OCI-LY7 (cell line): ENCODE data around the gene SMIM8. TPM values are rescaled to one million over a fixed set of nuclear protein-coding genes. Genes with fewer than 3 reads are reported as not detected.

Source experiments
- BruUV-seq: library from RNA; stranded (reverse); fragments of 400-500 nt; replicated peaks from 2 replicates; lab custom pipeline; 2021; lab: Mats Ljungman, UMichigan
- CTCF ChIA-PET: fragments of 300-600 bp; sonication (Branson Sonifier 250); formaldehyde crosslinking; loops from one replicate; lab custom pipeline; 2022; ENCODE audit warnings: antibody characterized with exemption; ENCODE audit not compliant: unreplicated experiment; lab: Charles Lee
- POLR2A ChIA-PET: fragments of 300-600 bp; sonication (Branson Sonifier 250); formaldehyde crosslinking; loops from one replicate; lab custom pipeline; 2022; ENCODE audit warnings: antibody characterized with exemption; lab: Charles Lee
- DNase-seq: peaks from one replicate; pipeline ENCODE4 v3.0.0-alpha.2; 2015; ENCODE audit warnings: low spot score
- H2AFZ ChIP-seq: fragments of 200-600 bp; sonication (generic), shearing (Covaris generic); 2 replicates; pipeline ENCODE4 v1.6.1; 2014; ENCODE audit warnings: mild to moderate bottlenecking, antibody characterized with exemption, low read length, moderate library complexity
- H3K27ac ChIP-seq: fragments of 200-600 bp; sonication (generic); 2 replicates; pipeline ENCODE4 v1.5.1; 2014; ENCODE audit warnings: mixed run types, low read depth, mild to moderate bottlenecking, moderate library complexity, low read length, inconsistent platforms; ENCODE audit not compliant: poor library complexity, severe bottlenecking
- H3K36me3 ChIP-seq: fragments of 200-600 bp; sonication (generic); 2 replicates; pipeline ENCODE4 v1.6.1; 2014; ENCODE audit warnings: mild to moderate bottlenecking, antibody characterized with exemption, low read length, moderate library complexity, mixed read lengths; ENCODE audit not compliant: insufficient read depth
- H3K4me1 ChIP-seq: fragments of 200-600 bp; sonication (generic); 2 replicates; pipeline ENCODE4 v1.5.1; 2014; ENCODE audit warnings: mild to moderate bottlenecking, low read length; ENCODE audit not compliant: insufficient read depth, poor library complexity, severe bottlenecking
- H3K4me2 ChIP-seq: fragments of 200-600 bp; sonication (generic); 2 replicates; pipeline ENCODE4 v1.6.1; 2014; ENCODE audit warnings: mild to moderate bottlenecking, low read length
- H3K4me3 ChIP-seq: fragments of 200-600 bp; sonication (generic); 2 replicates; pipeline ENCODE4 v1.5.1; 2014; ENCODE audit warnings: mild to moderate bottlenecking, low read depth, low read length; ENCODE audit not compliant: poor library complexity, severe bottlenecking
- H3K79me2 ChIP-seq: fragments of 200-600 bp; sonication (generic); 2 replicates; pipeline ENCODE4 v1.6.1; 2016; ENCODE audit warnings: low read depth, mild to moderate bottlenecking, low read length, moderate library complexity, mixed read lengths; ENCODE audit not compliant: insufficient read depth
- H3K9me2 ChIP-seq: fragments of 200-600 bp; sonication (generic); 2 replicates; pipeline ENCODE4 v1.6.1; 2016; ENCODE audit warnings: mild to moderate bottlenecking, low read length, mixed read lengths; ENCODE audit not compliant: insufficient read depth
- H3K9me3 ChIP-seq: fragments of 200-600 bp; sonication (generic); 2 replicates; pipeline ENCODE4 v1.6.1; 2014; ENCODE audit warnings: mild to moderate bottlenecking, mixed run types, low read length, mixed read lengths
- H4K20me1 ChIP-seq: fragments of 200-600 bp; sonication (generic); 2 replicates; pipeline ENCODE4 v1.6.1; 2014; ENCODE audit warnings: mild to moderate bottlenecking, antibody characterized with exemption, low read length, moderate library complexity, mixed read lengths; ENCODE audit not compliant: insufficient read depth
- CTCF ChIP-seq: fragments of 200-600 bp; sonication (generic); conservative IDR thresholded peaks from 2 replicates; pipeline ENCODE4 v1.5.1; 2014; ENCODE audit warnings: mild to moderate bottlenecking, antibody characterized with exemption, low read length, moderate library complexity, mixed read lengths
- EZH2phosphoT487 ChIP-seq: fragments of 200-600 bp; sonication (generic); IDR thresholded peaks from 2 replicates; pipeline ENCODE4 v1.6.1; 2018; ENCODE audit warnings: low read depth, borderline replicate concordance, mild to moderate bottlenecking, mixed run types, antibody characterized with exemption, low read length, moderate library complexity, mixed read lengths
- intact Hi-C: fragments of 100-400 bp; cut with micrococcal nuclease; formaldehyde crosslinking; loops from one replicate; pipeline ENCODE4 v1.10.0; 2022; ENCODE audit not compliant: unreplicated experiment
- total RNA-seq, 2 experiments: library from RNA; depleted of rRNA in 1 of 2; stranded (reverse); fragments of >200 nt in 1 of 2; shearing (Covaris generic) in 1 of 2; gene quantifications; 2 replicates each; pipeline ENCODE4 v1.2.3, GENCODE V29; 2014 to 2022

The SMIM8 gene
- total RNA-seq, 2 experiments from 2014 or later = 6.6 to 12.5 TPM

- H2AFZ ChIP-seq = no peak overlapping the region
- POLR2A ChIA-PET = no interaction called here
- peaks cover 11% of the 10 kb centered on the region; the same call in 1 of the 2 replicates for H3K79me2 ChIP-seq
- CTCF ChIA-PET = no interaction called here
- TF ChIP-seq EZH2phosphoT487 (no peak), CTCF (no peak)
- no peaks in the 10 kb centered on the region for H3K9me3 ChIP-seq
- H4K20me1 ChIP-seq = no peaks in the 10 kb centered on the region
- H3K4me3 ChIP-seq = no peak overlapping the region
- H3K4me2 ChIP-seq = peak overlapping the region; percentile 17; the same call in 1 of the 2 replicates
- no peaks in the 10 kb centered on the region for H3K9me2 ChIP-seq
- no peaks in the 10 kb centered on the region; the same call in 1 of the 2 replicates for H3K36me3 ChIP-seq
- intact Hi-C loops = no loop called here
- DNase-seq = peak; percentile 10
- H3K27ac ChIP-seq = no peak overlapping the region
- no TSS peak for BruUV-seq
- H3K4me1 ChIP-seq = peaks cover 36% of the 10 kb centered on the region
These were observed 10.6 kb downstream of the SMIM8 start for GRCh38 chr6:87333033-87333432.

GRCh38 chr6:87333591-87334181, 11.3 kb downstream of the SMIM8 start:
- ChIA-PET CTCF (no interaction called here), POLR2A (no interaction called here)
- peak overlapping the region; percentile 17; the same call in 1 of the 2 replicates for H3K4me2 ChIP-seq
- no peaks in the 10 kb centered on the region; the same call in 1 of the 2 replicates for H3K36me3 ChIP-seq
- H3K27ac ChIP-seq = no peak overlapping the region
- no peak overlapping the region for H3K4me3 ChIP-seq
- H3K4me1 ChIP-seq = peaks cover 36% of the 10 kb centered on the region
- BruUV-seq = no TSS peak
- intact Hi-C loops = no loop called here
- H3K9me2 ChIP-seq = no peaks in the 10 kb centered on the region
- H3K79me2 ChIP-seq = peaks cover 11% of the 10 kb centered on the region; the same call in 1 of the 2 replicates
- no peaks in the 10 kb centered on the region for H3K9me3 ChIP-seq
- peak; percentile 41 for DNase-seq
- no peaks in the 10 kb centered on the region for H4K20me1 ChIP-seq
- no peak overlapping the region for H2AFZ ChIP-seq
- TF ChIP-seq EZH2phosphoT487 (no peak), CTCF (no peak)

- no peaks in the 10 kb centered on the region; the same call in 1 of the 2 replicates for H3K36me3 ChIP-seq
- CTCF ChIA-PET = no interaction called here
- H3K9me3 ChIP-seq = no peaks in the 10 kb centered on the region
- H4K20me1 ChIP-seq = no peaks in the 10 kb centered on the region
- peaks cover 35% of the 10 kb centered on the region for H3K4me1 ChIP-seq
- no peak overlapping the region for H2AFZ ChIP-seq
- BruUV-seq = no TSS peak
- H3K9me2 ChIP-seq = no peaks in the 10 kb centered on the region
- H3K79me2 ChIP-seq = peaks cover 10% of the 10 kb centered on the region; the same call in 1 of the 2 replicates
- no peak for DNase-seq
- no peak for TF ChIP-seq EZH2phosphoT487
- TF ChIP-seq CTCF = no peak
- POLR2A ChIA-PET = interaction anchor here (0.5 kb wide), 1 partner anchor 181 kb away, joined by 3 read pairs; no protein-coding TSS in a partner anchor
- no peak overlapping the region for H3K27ac ChIP-seq
- H3K4me2 ChIP-seq = no peak overlapping the region
- intact Hi-C loops = no loop called here
- H3K4me3 ChIP-seq = no peak overlapping the region
These were observed 12.3 kb downstream of the SMIM8 start for GRCh38 chr6:87334683-87335082.
